Suprapubic skin (tissue), 4 donors: ENCODE data around the gene ADGRA1. TPM values are rescaled to one million over a fixed set of nuclear protein-coding genes. Genes with fewer than 3 reads are reported as not detected.

Experiments used
- DNase-seq, 2 donors: peaks; one replicate each; pipeline ENCODE4 v3.0.0-alpha.2; 2019; ENCODE audit warnings: low spot score in 2 of 2
- H3K27ac ChIP-seq: fragments of 200-600 bp; sonication (generic); one replicate; pipeline ENCODE4 v1.5.1; 2019
- H3K27me3 ChIP-seq: fragments of 200-600 bp; sonication (generic); one replicate; pipeline ENCODE4 v1.5.1; 2019
- H3K36me3 ChIP-seq: fragments of 200-600 bp; sonication (generic); one replicate; pipeline ENCODE4 v1.5.1; 2019
- H3K4me1 ChIP-seq: fragments of 200-600 bp; sonication (generic); one replicate; pipeline ENCODE4 v1.5.1; 2019
- H3K4me3 ChIP-seq: fragments of 200-600 bp; sonication (generic); one replicate; pipeline ENCODE4 v1.5.1; 2019; ENCODE audit warnings: mild to moderate bottlenecking
- H3K9me3 ChIP-seq: fragments of 200-600 bp; sonication (generic); one replicate; pipeline ENCODE4 v1.5.1; 2019
- EP300 ChIP-seq: sonication (generic); formaldehyde crosslinking; IDR thresholded peaks from one replicate; pipeline ENCODE4 v1.6.1; 2017; ENCODE audit warnings: antibody characterized with exemption
- POLR2A ChIP-seq, 2 donors: fragments of 450-650 bp; IDR thresholded peaks; one replicate each; pipeline ENCODE4 v1.6.1; 2017; ENCODE audit warnings: antibody characterized with exemption in 2 of 2, mild to moderate bottlenecking in 2 of 2, moderate library complexity in 2 of 2
- POLR2AphosphoS5 ChIP-seq, 3 donors: sonication (generic); formaldehyde crosslinking; IDR thresholded peaks; one replicate each; pipeline ENCODE4 v1.6.1; 2017; ENCODE audit warnings: antibody characterized with exemption in 3 of 3
- WGBS: methylation state at CpG from one replicate; pipeline ENCODE4 v1.1.5; 2018; 5-methylcytosine and 5-hydroxymethylcytosine counted together
- total RNA-seq, 4 donors: library from RNA; depleted of rRNA; stranded (reverse); fragments of >200 nt; gene quantifications; one replicate each; pipeline ENCODE4 v1.1.0, GENCODE V29; 2016
- TF ChIP-seq, protein P1 (sequence below), 2 donors: fragments of 200-600 bp in 1 of 2; fragments of 450-650 bp in 1 of 2; sonication (generic) in 1 of 2; IDR thresholded peaks; one replicate each; pipeline ENCODE4 v1.5.1; 2016 to 2019; ENCODE audit warnings: antibody characterized with exemption in 2 of 2, mild to moderate bottlenecking in 1 of 2, moderate library complexity in 1 of 2

Gene ADGRA1
- total RNA-seq, 4 donors from 2014 or later: not detected

DNA sequence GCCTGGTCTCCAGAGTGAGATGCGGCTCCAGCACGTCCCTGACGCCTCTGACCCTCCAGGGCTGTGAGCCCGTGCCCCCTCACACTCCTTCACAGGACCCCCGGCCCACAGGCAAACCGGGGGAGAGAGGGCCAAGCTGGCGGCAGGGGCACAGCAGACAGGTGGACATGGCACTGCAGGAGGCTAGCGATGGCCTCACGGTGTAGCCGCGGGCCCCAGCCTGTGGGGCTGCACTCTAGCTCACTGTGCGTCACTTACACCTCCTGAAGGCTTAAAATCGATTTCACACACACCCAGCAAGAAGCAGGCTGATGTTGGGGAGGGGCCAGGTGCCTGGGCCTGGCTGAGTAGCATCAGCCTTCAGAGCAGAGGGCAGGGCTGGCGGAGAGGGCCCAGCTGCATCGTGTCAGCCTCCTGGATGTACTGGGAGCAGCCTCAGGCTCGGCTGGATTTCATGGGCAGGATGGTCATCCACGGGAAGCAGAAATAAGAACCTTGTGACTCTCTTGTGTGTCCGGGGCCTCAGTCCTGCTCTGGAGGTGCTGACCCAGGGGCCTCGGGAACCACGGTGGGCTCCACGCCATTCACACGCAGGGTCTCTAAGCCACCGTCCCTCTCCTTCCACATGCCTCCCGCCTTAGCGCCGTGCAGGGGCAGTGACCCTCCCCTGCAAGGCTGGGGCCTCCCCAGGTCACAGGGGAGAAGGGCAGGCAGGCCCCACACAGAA is 52.9 kb downstream of the ADGRA1 start:
- TF ChIP-seq, protein P1, sequence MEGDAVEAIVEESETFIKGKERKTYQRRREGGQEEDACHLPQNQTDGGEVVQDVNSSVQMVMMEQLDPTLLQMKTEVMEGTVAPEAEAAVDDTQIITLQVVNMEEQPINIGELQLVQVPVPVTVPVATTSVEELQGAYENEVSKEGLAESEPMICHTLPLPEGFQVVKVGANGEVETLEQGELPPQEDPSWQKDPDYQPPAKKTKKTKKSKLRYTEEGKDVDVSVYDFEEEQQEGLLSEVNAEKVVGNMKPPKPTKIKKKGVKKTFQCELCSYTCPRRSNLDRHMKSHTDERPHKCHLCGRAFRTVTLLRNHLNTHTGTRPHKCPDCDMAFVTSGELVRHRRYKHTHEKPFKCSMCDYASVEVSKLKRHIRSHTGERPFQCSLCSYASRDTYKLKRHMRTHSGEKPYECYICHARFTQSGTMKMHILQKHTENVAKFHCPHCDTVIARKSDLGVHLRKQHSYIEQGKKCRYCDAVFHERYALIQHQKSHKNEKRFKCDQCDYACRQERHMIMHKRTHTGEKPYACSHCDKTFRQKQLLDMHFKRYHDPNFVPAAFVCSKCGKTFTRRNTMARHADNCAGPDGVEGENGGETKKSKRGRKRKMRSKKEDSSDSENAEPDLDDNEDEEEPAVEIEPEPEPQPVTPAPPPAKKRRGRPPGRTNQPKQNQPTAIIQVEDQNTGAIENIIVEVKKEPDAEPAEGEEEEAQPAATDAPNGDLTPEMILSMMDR (IDR thresholded peaks at IDR 0.05): no peak
- no peak for TF ChIP-seq EP300
- no peak for TF ChIP-seq POLR2AphosphoS5 (IDR thresholded peaks at IDR 0.05)
- no peak for TF ChIP-seq POLR2A (IDR thresholded peaks at IDR 0.05)
- H3K9me3 ChIP-seq: no peaks in the 10 kb centered on the region
- DNase-seq: peak; percentile 51 to 79
- H3K27ac ChIP-seq: no peak overlapping the region
- H3K4me1 ChIP-seq: peaks cover 2% of the 10 kb centered on the region
- H3K4me3 ChIP-seq: no peak overlapping the region
- peaks cover 55% of the 10 kb centered on the region for H3K27me3 ChIP-seq
- H3K36me3 ChIP-seq: no peaks in the 10 kb centered on the region
- WGBS: 80% methylated on average over 7 of the region's 26 CpGs

DNA sequence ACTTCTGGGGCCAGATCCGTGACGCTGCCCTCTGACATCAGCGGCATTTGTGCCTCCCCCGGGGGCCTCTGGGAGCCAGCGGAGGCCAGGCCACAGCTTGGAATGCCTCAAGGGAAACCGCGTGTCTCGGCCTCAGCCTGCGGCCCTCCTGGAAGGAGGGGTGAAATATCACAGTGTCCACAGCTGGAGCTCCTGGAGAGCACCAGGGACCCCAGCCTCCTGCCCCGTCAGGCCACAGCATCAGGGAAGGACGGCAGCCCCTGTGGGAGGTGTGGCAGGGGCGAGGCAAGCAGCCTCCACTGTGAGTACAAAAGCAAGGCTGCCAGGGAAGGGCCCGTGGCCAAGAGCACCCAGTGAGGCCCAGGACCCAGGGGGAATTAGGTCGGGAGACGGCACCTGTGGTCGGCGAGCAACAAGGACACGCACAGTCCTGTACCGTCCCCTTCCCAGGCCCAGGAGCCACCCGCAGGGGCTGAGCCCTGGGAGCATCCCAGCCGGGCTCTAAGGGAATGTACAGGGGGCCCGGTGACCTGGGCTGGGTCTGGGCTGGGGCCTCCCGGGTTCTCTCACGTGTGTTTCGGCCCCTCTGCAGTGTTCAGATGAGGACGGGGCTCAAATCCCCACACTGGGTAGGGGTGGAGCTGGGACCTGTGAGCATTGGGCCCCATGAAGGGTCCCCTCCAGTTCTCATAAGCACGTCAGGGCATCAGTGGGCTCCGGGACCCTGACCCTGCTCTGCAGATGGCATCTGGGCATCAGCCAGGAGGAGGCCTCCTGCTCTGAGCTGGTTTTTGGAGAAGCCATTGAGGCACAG is 53.6 kb downstream of the ADGRA1 start:
- Histone ChIP-seq H3K4me3 (no peak overlapping the region), H3K27me3 (peaks cover 59% of the 10 kb centered on the region), H3K4me1 (peaks cover 2% of the 10 kb centered on the region), H3K27ac (no peak overlapping the region), H3K9me3 (no peaks in the 10 kb centered on the region), H3K36me3 (no peaks in the 10 kb centered on the region)
- TF ChIP-seq, protein P1 (IDR thresholded peaks at IDR 0.05): no peak
- TF ChIP-seq EP300 (no peak), POLR2A (IDR thresholded peaks at IDR 0.05) (no peak), POLR2AphosphoS5 (IDR thresholded peaks at IDR 0.05) (no peak)
- peak in 1 of 2 donors; percentile 40 for DNase-seq
- WGBS: 59% methylated on average over 12 of the region's 28 CpGs

DNA sequence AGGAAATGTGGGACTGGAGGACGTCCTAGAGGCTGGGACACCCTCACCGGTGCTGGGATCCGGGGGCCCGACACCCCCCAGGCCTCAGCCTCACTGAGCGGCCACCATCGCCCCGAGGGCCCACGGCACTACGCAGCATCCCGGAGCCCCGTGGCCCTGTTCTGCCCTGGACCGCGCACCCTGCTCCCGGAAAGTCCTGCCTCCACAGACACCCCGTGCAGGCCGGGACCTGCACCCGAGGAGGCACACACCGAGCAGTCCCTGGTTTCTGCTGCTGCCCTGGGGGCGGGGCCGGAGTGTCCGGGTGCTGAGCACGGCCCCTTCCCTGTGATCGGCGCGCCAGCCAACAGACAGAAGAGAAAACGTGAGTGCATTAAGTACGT is 54.2 kb downstream of the ADGRA1 start:
- Histone ChIP-seq H3K27ac (no peak overlapping the region), H3K27me3 (peaks cover 62% of the 10 kb centered on the region), H3K4me3 (no peak overlapping the region), H3K4me1 (peaks cover 2% of the 10 kb centered on the region), H3K36me3 (no peaks in the 10 kb centered on the region), H3K9me3 (no peaks in the 10 kb centered on the region)
- peak in 1 of 2 donors; percentile 30 for DNase-seq
- TF ChIP-seq EP300 (no peak), POLR2A (IDR thresholded peaks at IDR 0.05) (no peak), POLR2AphosphoS5 (IDR thresholded peaks at IDR 0.05) (no peak)
- TF ChIP-seq, protein P1 (IDR thresholded peaks at IDR 0.05): no peak
- WGBS: 57% methylated on average over 13 of the region's 27 CpGs

DNA sequence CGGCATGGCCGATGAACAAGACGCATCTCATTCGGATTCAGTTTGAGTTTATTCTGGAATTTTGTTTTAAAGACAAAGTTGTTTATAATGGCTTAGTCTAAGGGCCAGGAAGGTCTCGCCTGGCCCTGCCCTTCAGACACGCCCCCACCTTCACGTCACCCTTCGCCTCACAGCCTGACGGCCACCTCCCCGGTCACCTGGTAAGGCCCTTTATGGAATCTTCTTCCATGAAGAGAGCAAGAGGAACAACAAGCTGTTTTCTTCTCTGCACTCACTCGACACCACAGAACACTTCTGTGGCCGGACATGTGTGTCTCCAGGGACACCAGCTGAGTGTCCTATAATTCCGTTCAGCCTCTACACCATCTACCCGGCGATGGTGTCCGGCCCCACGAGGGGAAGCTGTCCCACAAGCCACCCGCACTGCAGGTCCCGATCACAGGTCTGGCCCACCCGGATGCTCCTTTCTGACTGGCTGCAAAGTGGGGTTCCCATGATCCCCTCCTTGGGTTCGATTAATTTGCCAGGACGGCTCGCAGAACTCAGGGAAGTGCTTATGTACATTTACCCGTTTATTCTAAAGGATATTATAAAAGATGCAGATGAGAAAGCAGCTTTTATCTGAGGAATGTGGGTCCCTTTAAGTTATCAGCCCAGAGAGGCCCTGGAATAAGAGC is 54.9 kb downstream of the ADGRA1 start:
- no peak overlapping the region for H3K4me3 ChIP-seq
- peaks cover 2% of the 10 kb centered on the region for H3K4me1 ChIP-seq
- peaks cover 65% of the 10 kb centered on the region for H3K27me3 ChIP-seq
- TF ChIP-seq, protein P1 (IDR thresholded peaks at IDR 0.05): no peak
- H3K36me3 ChIP-seq: no peaks in the 10 kb centered on the region
- no peak overlapping the region for H3K27ac ChIP-seq
- H3K9me3 ChIP-seq: no peaks in the 10 kb centered on the region
- WGBS: 83% methylated on average over 24 of the region's 24 CpGs
- DNase-seq: peak in 1 of 2 donors; percentile 50

DNA sequence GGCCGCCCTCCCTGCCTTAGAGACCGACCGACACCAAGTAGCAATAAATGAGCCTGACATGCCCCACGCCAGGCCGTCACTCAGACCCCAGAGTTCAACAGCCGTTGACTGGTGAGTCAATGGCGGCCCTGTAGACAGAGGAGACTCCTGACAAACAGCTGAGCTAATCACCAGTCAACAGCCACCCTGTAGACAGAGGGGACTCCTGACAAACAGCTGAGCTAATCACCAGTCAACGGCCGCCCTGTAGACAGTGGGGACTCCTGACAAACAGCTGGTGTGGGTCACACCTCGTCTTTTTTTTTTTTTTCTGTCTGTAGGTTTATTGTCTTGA is 55.4 kb downstream of the ADGRA1 start:
- H3K27me3 ChIP-seq: peaks cover 68% of the 10 kb centered on the region
- H3K36me3 ChIP-seq: no peaks in the 10 kb centered on the region
- TF ChIP-seq POLR2AphosphoS5 (IDR thresholded peaks at IDR 0.05) (no peak), EP300 (no peak), POLR2A (IDR thresholded peaks at IDR 0.05) (no peak)
- TF ChIP-seq, protein P1 (IDR thresholded peaks at IDR 0.05): no peak
- H3K27ac ChIP-seq: no peak overlapping the region
- DNase-seq: no peak
- peaks cover 2% of the 10 kb centered on the region for H3K4me1 ChIP-seq
- 55% methylated on average over 6 of the region's 10 CpGs for WGBS
- H3K9me3 ChIP-seq: no peaks in the 10 kb centered on the region
- no peak overlapping the region for H3K4me3 ChIP-seq
